Keratinocyte (primary cell): ENCODE measurements around the gene DENND2A. TPM values are rescaled to one million over a fixed set of nuclear protein-coding genes. Genes with fewer than 3 reads are reported as not detected.

Source experiments
- DNase-seq: peaks from one replicate; pipeline ENCODE4 v3.0.0-alpha.2; 2011; ENCODE audit warnings: low read depth, missing footprints, low spot score
- FAIRE-seq: peaks from 2 replicates; lab custom pipeline; 2011; peaks lifted over from hg19 to GRCh38; lab: Jason Lieb, UNC
- H2AFZ ChIP-seq: 2 replicates; pipeline ENCODE4 v1.6.0; 2012; ENCODE audit warnings: low read length, control low read depth, inconsistent platforms; ENCODE audit not compliant: control insufficient read depth
- H3K27ac ChIP-seq: 2 replicates; pipeline ENCODE4 v1.5.1; 2011; ENCODE audit warnings: low read length; ENCODE audit not compliant: control insufficient read depth, insufficient read depth
- H3K27me3 ChIP-seq: 3 replicates; pipeline ENCODE4 v1.6.0; 2011; ENCODE audit warnings: low read length; ENCODE audit not compliant: control insufficient read depth, insufficient read depth; ENCODE audit errors: extremely low read depth
- H3K36me3 ChIP-seq, 2 experiments: 2 replicates in 1 of 2; 3 replicates in 1 of 2; pipeline ENCODE4 v1.5.1; 2011; ENCODE audit warnings: low read length in 2 of 2, mild to moderate bottlenecking in 1 of 2; ENCODE audit not compliant: control insufficient read depth in 2 of 2, insufficient read depth in 2 of 2; ENCODE audit errors: extremely low read depth in 1 of 2
- H3K4me1 ChIP-seq: 3 replicates; pipeline ENCODE4 v1.5.1; 2011; ENCODE audit warnings: low read length; ENCODE audit not compliant: control insufficient read depth, insufficient read depth; ENCODE audit errors: extremely low read depth
- H3K4me2 ChIP-seq: 3 replicates; pipeline ENCODE4 v1.6.0; 2011; ENCODE audit warnings: low read depth, low read length; ENCODE audit not compliant: control insufficient read depth, insufficient read depth; ENCODE audit errors: extremely low read depth
- H3K4me3 ChIP-seq, 3 experiments: fragments of 200-600 bp in 1 of 3; sonication (generic) in 1 of 3; 2 replicates in 2 of 3; 3 replicates in 1 of 3; pipeline ENCODE4 v1.5.1; 2011 to 2016; ENCODE audit warnings: low read length in 3 of 3, mild to moderate bottlenecking in 3 of 3, control low read depth in 2 of 3, inconsistent platforms in 1 of 3, low read depth in 1 of 3, mixed read lengths in 1 of 3, mixed run types in 1 of 3, moderate library complexity in 1 of 3; ENCODE audit not compliant: control insufficient read depth in 2 of 3, insufficient read depth in 2 of 3; ENCODE audit errors: extremely low read depth in 1 of 3
- H3K79me2 ChIP-seq: 2 replicates; pipeline ENCODE4 v1.6.0; 2012; ENCODE audit warnings: low read length; ENCODE audit not compliant: control insufficient read depth, insufficient read depth
- H3K9ac ChIP-seq: 3 replicates; pipeline ENCODE4 v1.6.0; 2011; ENCODE audit warnings: low read length; ENCODE audit not compliant: control insufficient read depth, insufficient read depth; ENCODE audit errors: extremely low read depth
- H3K9me1 ChIP-seq: 3 replicates; pipeline ENCODE4 v1.6.0; 2011; ENCODE audit warnings: low read length; ENCODE audit not compliant: control insufficient read depth, insufficient read depth; ENCODE audit errors: extremely low read depth
- H3K9me3 ChIP-seq: 2 replicates; pipeline ENCODE4 v1.5.1; 2012; ENCODE audit warnings: low read depth, low read length; ENCODE audit not compliant: control insufficient read depth
- H4K20me1 ChIP-seq: 3 replicates; pipeline ENCODE4 v1.6.0; 2011; ENCODE audit warnings: low read length; ENCODE audit not compliant: control insufficient read depth, insufficient read depth; ENCODE audit errors: extremely low read depth
- EZH2 ChIP-seq: IDR thresholded peaks from one replicate; pipeline ENCODE4 v1.6.1; 2012; ENCODE audit warnings: inconsistent platforms, mild to moderate bottlenecking, low read length, moderate library complexity
- dilution Hi-C: fragments of 300-500 bp; cut with MboI; formaldehyde crosslinking; loops from one replicate; pipeline ENCODE4 v1.7.0; 2020; ENCODE audit warnings: low sequenced_read_pairs; ENCODE audit not compliant: extremely low pct_ligation_motif_present
- polyA plus RNA-seq, 5 experiments: library from polyadenylated mRNA; depleted of rRNA in 3 of 5; stranded (reverse) in 3 of 5; stranded (forward) in 1 of 5; unstranded in 1 of 5; fragments of >200 nt; gene quantifications; 1 replicate in 1 of 5; 2 replicates in 3 of 5; 3 replicates in 1 of 5; pipeline versions ENCODE4 v1.2.1 to v1.2.3, GENCODE V29; 2011 to 2012; ENCODE audit warnings: missing spikeins in 2 of 5, low read depth in 1 of 5, low replicate concordance in 1 of 5
- TF ChIP-seq, protein P1 (sequence below), 3 experiments: IDR thresholded peaks in 1 of 3; conservative IDR thresholded peaks in 1 of 3; optimal IDR thresholded peaks in 1 of 3; 2 replicates in 2 of 3; 3 replicates in 1 of 3; pipeline versions ENCODE3 to v1.5.1; 2011; ENCODE audit warnings: low read length in 3 of 3, mild to moderate bottlenecking in 3 of 3, moderate library complexity in 2 of 3, control low read depth in 1 of 3, inconsistent platforms in 1 of 3; ENCODE audit not compliant: insufficient read depth in 2 of 3; ENCODE audit errors: extremely low read depth in 1 of 3

Gene DENND2A
- polyA plus RNA-seq, 1 donor (not counting 4 experiments of a cell fraction or from before 2014, with no cell fraction given): 1.8 TPM

GRCh38 chr7:140585333-140585732 lies 55.3 kb downstream of the DENND2A start:
- H3K4me1 ChIP-seq: no peaks in the 10 kb centered on the region
- no peak overlapping the region for H3K4me3 ChIP-seq
- H3K9ac ChIP-seq: no peak overlapping the region
- H3K9me3 ChIP-seq: no peaks in the 10 kb centered on the region
- H4K20me1 ChIP-seq: no peaks in the 10 kb centered on the region
- no peak overlapping the region for H2AFZ ChIP-seq
- H3K79me2 ChIP-seq: no peaks in the 10 kb centered on the region
- DNase-seq (no peak), FAIRE-seq (no peak)
- dilution Hi-C loops: no loop called here
- no peak for TF ChIP-seq EZH2
- TF ChIP-seq, protein P1, sequence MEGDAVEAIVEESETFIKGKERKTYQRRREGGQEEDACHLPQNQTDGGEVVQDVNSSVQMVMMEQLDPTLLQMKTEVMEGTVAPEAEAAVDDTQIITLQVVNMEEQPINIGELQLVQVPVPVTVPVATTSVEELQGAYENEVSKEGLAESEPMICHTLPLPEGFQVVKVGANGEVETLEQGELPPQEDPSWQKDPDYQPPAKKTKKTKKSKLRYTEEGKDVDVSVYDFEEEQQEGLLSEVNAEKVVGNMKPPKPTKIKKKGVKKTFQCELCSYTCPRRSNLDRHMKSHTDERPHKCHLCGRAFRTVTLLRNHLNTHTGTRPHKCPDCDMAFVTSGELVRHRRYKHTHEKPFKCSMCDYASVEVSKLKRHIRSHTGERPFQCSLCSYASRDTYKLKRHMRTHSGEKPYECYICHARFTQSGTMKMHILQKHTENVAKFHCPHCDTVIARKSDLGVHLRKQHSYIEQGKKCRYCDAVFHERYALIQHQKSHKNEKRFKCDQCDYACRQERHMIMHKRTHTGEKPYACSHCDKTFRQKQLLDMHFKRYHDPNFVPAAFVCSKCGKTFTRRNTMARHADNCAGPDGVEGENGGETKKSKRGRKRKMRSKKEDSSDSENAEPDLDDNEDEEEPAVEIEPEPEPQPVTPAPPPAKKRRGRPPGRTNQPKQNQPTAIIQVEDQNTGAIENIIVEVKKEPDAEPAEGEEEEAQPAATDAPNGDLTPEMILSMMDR (optimal IDR thresholded peaks at IDR 0.05 in 1 of 3, IDR thresholded peaks at IDR 0.05 in 1 of 3, conservative IDR thresholded peaks at IDR 0.05 in 1 of 3; ENCODE audit: extremely low read depth in 1 of 3, insufficient read depth in 2 of 3, low read length in 3 of 3): no peak
- no peaks in the 10 kb centered on the region for H3K36me3 ChIP-seq
- no peak overlapping the region for H3K4me2 ChIP-seq
- no peaks in the 10 kb centered on the region for H3K27me3 ChIP-seq
- H3K27ac ChIP-seq: no peak overlapping the region
- no peaks in the 10 kb centered on the region for H3K9me1 ChIP-seq

DNA sequence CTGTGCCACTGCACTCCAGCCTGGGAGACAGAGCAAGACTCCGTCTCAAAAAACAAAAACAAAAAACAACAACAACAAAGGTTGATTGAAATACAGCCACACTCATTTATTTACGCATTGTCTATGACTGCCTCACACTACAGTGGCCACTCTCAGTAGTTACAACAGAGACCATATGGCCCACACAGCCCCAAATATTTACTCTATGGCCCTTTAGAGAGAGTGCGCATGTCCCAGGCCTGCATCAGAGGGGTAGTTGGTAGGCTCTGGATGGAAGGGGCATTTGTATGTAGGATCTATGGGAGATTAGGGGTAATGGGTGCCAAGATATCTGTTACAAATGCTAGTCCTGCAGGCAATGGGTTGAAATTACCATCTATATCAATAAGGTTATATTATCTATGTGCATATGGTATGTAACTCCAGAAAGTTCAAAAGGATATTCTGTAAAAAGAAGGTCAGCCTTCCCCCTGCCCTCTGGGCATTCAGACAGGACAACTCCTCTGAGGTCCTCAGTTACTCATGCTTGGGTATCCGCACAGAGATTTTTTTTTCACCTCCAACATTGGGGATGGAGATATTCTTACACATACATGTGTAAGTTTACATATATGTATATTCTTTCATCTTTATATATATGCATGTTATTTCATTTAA lies 56.3 kb downstream of the DENND2A start:
- H3K27ac ChIP-seq: no peak overlapping the region

More for the DNA sequence above, 56.3 kb downstream of the DENND2A start:
- H3K36me3 ChIP-seq: no peaks in the 10 kb centered on the region
- H3K9me1 ChIP-seq: no peaks in the 10 kb centered on the region
- H3K79me2 ChIP-seq: no peaks in the 10 kb centered on the region
- no peaks in the 10 kb centered on the region for H3K9me3 ChIP-seq
- TF ChIP-seq, protein P1 (optimal IDR thresholded peaks at IDR 0.05 in 1 of 3, IDR thresholded peaks at IDR 0.05 in 1 of 3, conservative IDR thresholded peaks at IDR 0.05 in 1 of 3; ENCODE audit: extremely low read depth in 1 of 3, insufficient read depth in 2 of 3, low read length in 3 of 3): no peak
- no peak for TF ChIP-seq EZH2
- dilution Hi-C loops: no loop called here
- H4K20me1 ChIP-seq: no peaks in the 10 kb centered on the region
- H3K4me1 ChIP-seq: no peaks in the 10 kb centered on the region
- H2AFZ ChIP-seq: no peak overlapping the region
- no peak overlapping the region for H3K4me2 ChIP-seq
- H3K4me3 ChIP-seq: no peak overlapping the region
- FAIRE-seq (no peak), DNase-seq (no peak)
- H3K27me3 ChIP-seq: no peaks in the 10 kb centered on the region
- H3K9ac ChIP-seq: no peak overlapping the region
